GM21447 (cell line): ENCODE measurements around the gene SMIM31.

Source experiments
- ATAC-seq: cut with Tn5 transposase; IDR thresholded peaks from one replicate; pipeline ENCODE4 v1.9.1; 2021; ENCODE audit not compliant: unreplicated experiment

The SMIM31 gene

GRCh38 chr4:164780839-164781238 is 26.9 kb downstream of the SMIM31 start:
- no peak for ATAC-seq

DNA sequence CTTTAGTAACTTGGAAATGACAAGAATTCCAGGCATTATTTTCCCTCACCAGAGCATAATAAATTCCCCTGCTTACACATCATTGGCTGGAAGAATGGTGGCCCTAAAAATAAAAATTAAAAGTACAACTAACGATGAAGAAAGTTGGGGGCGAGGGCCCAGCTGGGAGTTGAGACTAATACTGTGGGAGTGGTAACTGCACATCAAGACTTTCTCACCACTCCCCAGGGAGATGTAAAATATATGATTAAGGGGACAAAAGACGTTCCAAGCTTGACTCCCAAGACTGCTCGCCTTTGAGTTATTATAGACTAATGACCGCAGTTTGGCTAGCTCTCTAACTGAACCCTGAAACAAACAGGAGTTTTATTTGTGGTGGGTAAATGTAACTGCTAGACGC is 30.0 kb downstream of the SMIM31 start:
- no peak for ATAC-seq

GRCh38 chr4:164789047-164789446 is 35.1 kb downstream of the SMIM31 start:
- no peak for ATAC-seq

- no peak for ATAC-seq
Observed at GRCh38 chr4:164790249-164790648, 36.3 kb downstream of the SMIM31 start.

DNA sequence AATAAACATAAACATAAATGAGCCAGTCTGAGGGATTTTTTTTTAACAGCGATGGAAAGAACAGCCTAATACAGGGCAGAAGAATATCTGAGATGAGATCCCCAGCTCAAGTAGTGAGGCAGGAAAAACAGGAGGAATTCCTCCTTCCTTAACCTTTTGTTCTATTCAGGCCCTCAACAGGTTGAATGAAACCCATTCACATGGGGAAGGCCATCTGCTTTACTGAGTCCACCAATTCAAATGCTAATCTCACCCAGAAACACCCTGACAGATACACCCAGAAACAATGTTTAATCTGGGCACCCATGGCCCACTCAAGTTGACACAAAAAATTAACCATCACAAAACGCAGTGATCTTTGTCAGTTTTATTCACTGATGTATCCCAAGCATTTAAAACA is 45.5 kb downstream of the SMIM31 start:
- no peak for ATAC-seq

GRCh38 chr4:164800786-164801185 is 46.9 kb downstream of the SMIM31 start:
- no peak for ATAC-seq

DNA sequence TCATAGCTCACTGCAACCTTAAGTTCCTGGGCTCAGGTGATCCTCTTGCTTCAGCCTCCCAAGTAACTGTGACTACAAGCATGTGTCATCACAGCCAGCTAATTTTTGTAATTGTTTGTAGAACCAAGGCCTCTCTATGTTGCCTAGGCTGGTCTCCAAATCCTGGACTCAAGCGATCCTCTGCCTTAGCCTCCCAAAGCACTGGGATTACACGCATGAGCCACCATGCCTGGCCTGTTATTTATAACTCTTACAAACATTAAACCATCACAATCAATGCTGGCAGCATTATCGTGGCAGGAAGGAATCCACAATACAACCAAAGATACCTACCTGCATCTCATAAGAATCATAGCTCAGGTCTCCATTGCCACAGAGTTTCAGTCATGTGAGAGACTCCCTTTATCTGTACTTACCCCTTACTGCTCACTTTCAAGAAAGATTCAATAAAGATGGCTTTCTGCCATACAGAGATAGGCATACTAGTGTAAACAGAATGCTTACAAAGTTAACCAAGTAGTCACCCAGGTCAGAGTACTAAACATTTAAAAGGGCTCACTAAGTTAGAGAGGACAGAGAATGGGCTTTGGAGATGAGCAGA is 48.5 kb downstream of the SMIM31 start:
- no peak for ATAC-seq

DNA sequence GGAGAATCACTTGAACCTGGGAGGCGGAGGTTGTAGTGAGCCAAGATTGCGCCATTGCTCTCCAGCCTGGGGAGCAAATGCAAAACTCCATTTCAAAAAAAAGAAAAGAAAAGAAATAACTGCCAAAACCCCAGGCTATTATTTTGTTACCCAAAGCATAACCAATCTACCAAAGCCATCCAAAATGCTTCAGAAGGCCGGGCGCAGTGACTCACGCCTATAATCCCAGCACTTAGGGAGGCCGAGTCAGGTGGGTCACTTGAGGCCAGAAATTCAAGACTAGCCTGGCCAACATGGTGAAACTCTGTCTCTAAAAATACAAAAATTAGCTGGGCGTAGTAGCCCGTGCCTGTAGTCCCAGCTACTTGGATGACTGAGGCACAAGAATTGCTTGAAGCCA is 49.8 kb downstream of the SMIM31 start:
- no peak for ATAC-seq

- no peak for ATAC-seq
Observed at GRCh38 chr4:164807611-164808010, 53.7 kb downstream of the SMIM31 start.

GRCh38 chr4:164813554-164813953 is 59.6 kb downstream of the SMIM31 start:
- no peak for ATAC-seq

GRCh38 chr4:164815711-164816110 is 61.8 kb downstream of the SMIM31 start:
- ATAC-seq, result no peak

DNA sequence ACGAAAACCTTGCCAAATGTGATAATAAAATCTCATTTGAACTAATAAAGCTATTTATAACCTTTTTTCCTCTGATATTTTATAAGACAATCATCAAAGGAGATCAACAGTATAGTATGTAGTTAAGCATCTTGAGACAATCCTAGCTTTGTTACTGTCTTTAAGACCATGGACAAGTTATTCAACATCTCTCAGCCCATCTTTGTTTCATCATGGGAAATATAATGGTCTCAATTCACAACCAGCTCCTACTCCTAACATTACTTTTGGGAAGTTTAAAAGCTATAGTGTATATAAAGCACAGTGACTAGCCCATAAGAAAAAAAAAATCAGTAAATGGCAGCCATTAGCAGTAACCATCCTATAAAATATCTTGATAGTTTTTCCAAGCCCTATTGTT is 65.4 kb downstream of the SMIM31 start:
- no peak for ATAC-seq

- ATAC-seq, result no peak
Observed at GRCh38 chr4:164821711-164822110, 67.8 kb downstream of the SMIM31 start.

- ATAC-seq, result no peak
Observed at GRCh38 chr4:164824581-164824980, 70.7 kb downstream of the SMIM31 start.

- ATAC-seq, result no peak
Observed at GRCh38 chr4:164828955-164829354, 75.0 kb downstream of the SMIM31 start.

- no peak for ATAC-seq
Observed at GRCh38 chr4:164846566-164846965, 92.6 kb downstream of the SMIM31 start.

- ATAC-seq, result no peak
Observed at GRCh38 chr4:164847016-164847415, 93.1 kb downstream of the SMIM31 start.

DNA sequence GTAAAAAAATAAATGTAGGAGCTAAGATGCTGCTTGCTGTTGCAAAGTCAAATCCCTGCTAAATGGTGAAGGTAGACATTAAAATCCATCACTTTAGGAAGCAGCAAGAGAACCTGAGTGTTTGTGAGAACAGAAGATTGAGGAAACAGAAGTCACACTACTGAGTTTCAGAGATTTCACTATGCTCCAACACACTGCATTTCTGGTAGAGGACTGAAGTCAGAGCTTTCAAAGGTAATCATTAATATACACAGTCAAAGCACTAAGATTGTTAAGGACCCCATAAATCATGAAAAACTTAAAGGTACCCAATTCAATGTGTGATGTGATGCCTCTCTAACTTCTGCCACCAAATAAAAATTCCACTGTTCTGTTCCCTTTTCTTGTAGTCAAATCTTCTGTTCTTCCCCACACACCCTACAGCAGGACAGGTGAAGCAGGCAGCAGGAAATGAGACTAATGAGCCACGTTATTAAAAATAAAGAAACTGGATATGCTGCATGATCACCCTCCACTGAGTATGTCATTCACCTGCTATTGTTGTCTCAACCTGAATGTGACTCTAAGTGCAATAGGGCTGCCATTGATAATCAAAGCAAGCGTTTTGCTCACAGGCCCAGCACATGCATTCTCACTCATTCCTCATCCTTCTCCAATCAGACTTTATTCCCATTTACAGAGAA is 94.2 kb downstream of the SMIM31 start:
- ATAC-seq, result peak; percentile 83
